Activated CD4-positive, alpha-beta T cell treated with anti-CD3 and anti-CD28 coated beads for 1 hour (primary cell): ENCODE results near the gene TOP3B.
"Not testable (repeated sequence)": the region's sequence is repeated elsewhere in the genome, so short reads cannot be mapped to it uniquely, and the experiment has no call there.

Experiments used
- DNase-seq: peaks from one replicate; pipeline ENCODE4 v3.0.0-alpha.2; 2020

TOP3B gene

GRCh38 chr22:21921729-21922128 lies 60.9 kb downstream of the TOP3B start:
- DNase-seq = no peak

- DNase-seq = no peak
Observed at GRCh38 chr22:21921184-21921721, 61.3 kb downstream of the TOP3B start.

- DNase-seq = no peak
Observed at GRCh38 chr22:21920341-21921183, 62.0 kb downstream of the TOP3B start.

GRCh38 chr22:21919526-21920307 lies 62.9 kb downstream of the TOP3B start:
- DNase-seq = no peak

- DNase-seq = no peak
Observed at GRCh38 chr22:21918466-21919185, 64.0 kb downstream of the TOP3B start.

- DNase-seq = no peak
Observed at GRCh38 chr22:21917959-21918261, 64.7 kb downstream of the TOP3B start.

- no peak for DNase-seq
Observed at GRCh38 chr22:21917181-21917958, 65.2 kb downstream of the TOP3B start.

GRCh38 chr22:21916309-21916918 lies 66.2 kb downstream of the TOP3B start:
- no peak for DNase-seq

GRCh38 chr22:21915624-21916308 lies 66.8 kb downstream of the TOP3B start:
- DNase-seq = no peak

GRCh38 chr22:21914033-21914642 lies 68.4 kb downstream of the TOP3B start:
- DNase-seq = not testable (repeated sequence)

- not testable (repeated sequence) for DNase-seq
Observed at GRCh38 chr22:21910367-21910766, 72.2 kb downstream of the TOP3B start.

- no peak for DNase-seq
Observed at GRCh38 chr22:21909871-21910270, 72.7 kb downstream of the TOP3B start.

- no peak for DNase-seq
Observed at GRCh38 chr22:21907638-21908522, 74.7 kb downstream of the TOP3B start.
